Measurements from ENCODE around the gene STON2. TPM values are rescaled to one million over a fixed set of nuclear protein-coding genes. Genes with fewer than 3 reads are reported as not detected.

STON2 gene
- total RNA-seq, 1 experiment from 2014 or later: 0.36 TPM

DNA sequence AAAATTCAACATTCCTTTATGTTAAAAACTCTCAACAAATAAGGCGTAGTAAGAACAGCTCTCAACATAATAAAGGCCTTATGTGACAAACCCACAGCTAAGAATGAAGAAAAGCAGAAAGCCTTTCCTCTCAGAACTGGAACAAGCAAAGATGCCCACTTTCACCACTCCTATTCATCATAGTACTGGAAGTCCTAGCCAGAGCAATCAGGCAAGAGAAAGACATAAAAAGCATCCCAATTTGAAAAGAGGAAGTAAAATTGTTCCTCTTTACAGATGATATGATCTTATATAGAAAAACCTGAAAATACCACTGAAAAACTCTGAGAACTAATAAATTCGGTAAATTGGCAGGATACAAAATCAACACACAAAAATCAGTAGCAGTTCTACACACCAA, 52.1 kb downstream of the STON2 start:
- CTCF ChIA-PET: no interaction called here

GRCh38 chr14:81345781-81346180, 54.3 kb downstream of the STON2 start:
- Histone ChIP-seq H3K27ac (ENCODE audit: low read length) (no peak overlapping the region), H3K9me3 (ENCODE audit: control insufficient read depth, insufficient read depth, low read depth, low read length) (no peaks in the 10 kb centered on the region), H3K4me1 (ENCODE audit: control insufficient read depth, insufficient read depth, low read length) (no peaks in the 10 kb centered on the region), H3K36me3 (ENCODE audit: control insufficient read depth, insufficient read depth, low read length) (no peaks in the 10 kb centered on the region), H3K4me3 (ENCODE audit: low read depth in 2 of 2, low read length in 2 of 2) (no peak overlapping the region), H3K27me3 (ENCODE audit: control insufficient read depth, insufficient read depth, low read length) (no peaks in the 10 kb centered on the region)
- ATAC-seq (no peak), DNase-seq (ENCODE audit: low read depth, low spot score) (no peak)
- ChIA-PET POLR2A (no interaction called here), CTCF (no interaction called here)
- no peak for TF ChIP-seq SIN3A (IDR thresholded peaks at IDR 0.05; ENCODE audit: borderline replicate concordance, insufficient read depth, low read depth, low read length)
- no peak for TF ChIP-seq CTCF (IDR thresholded peaks at IDR 0.05)
- TF ChIP-seq, protein P1, sequence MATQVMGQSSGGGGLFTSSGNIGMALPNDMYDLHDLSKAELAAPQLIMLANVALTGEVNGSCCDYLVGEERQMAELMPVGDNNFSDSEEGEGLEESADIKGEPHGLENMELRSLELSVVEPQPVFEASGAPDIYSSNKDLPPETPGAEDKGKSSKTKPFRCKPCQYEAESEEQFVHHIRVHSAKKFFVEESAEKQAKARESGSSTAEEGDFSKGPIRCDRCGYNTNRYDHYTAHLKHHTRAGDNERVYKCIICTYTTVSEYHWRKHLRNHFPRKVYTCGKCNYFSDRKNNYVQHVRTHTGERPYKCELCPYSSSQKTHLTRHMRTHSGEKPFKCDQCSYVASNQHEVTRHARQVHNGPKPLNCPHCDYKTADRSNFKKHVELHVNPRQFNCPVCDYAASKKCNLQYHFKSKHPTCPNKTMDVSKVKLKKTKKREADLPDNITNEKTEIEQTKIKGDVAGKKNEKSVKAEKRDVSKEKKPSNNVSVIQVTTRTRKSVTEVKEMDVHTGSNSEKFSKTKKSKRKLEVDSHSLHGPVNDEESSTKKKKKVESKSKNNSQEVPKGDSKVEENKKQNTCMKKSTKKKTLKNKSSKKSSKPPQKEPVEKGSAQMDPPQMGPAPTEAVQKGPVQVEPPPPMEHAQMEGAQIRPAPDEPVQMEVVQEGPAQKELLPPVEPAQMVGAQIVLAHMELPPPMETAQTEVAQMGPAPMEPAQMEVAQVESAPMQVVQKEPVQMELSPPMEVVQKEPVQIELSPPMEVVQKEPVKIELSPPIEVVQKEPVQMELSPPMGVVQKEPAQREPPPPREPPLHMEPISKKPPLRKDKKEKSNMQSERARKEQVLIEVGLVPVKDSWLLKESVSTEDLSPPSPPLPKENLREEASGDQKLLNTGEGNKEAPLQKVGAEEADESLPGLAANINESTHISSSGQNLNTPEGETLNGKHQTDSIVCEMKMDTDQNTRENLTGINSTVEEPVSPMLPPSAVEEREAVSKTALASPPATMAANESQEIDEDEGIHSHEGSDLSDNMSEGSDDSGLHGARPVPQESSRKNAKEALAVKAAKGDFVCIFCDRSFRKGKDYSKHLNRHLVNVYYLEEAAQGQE (IDR thresholded peaks at IDR 0.05; ENCODE audit: insufficient read depth in 1 of 2, low read depth in 2 of 2, low read length in 1 of 2): no peak
- no peak for TF ChIP-seq TCF7L2 (IDR thresholded peaks at IDR 0.05; ENCODE audit: low read depth, low read length)
- TF ChIP-seq POLR2AphosphoS5 (IDR thresholded peaks at IDR 0.05; ENCODE audit: low read depth, low read length): no peak
- intact Hi-C loops (cut with micrococcal nuclease; ENCODE audit: unreplicated experiment): no loop called here
- no TSS peak for BruUV-seq (replicated peaks)
- in situ Hi-C loops (cut with HindIII; ENCODE audit: low pct_unique_long_range_greater_than_20kb, low sequenced_read_pairs): no loop called here

More for the DNA sequence above, 52.1 kb downstream of the STON2 start:
- intact Hi-C loops (cut with micrococcal nuclease; ENCODE audit: unreplicated experiment) (no loop called here), in situ Hi-C loops (cut with HindIII; ENCODE audit: low pct_unique_long_range_greater_than_20kb, low sequenced_read_pairs) (no loop called here)
- Histone ChIP-seq H3K4me3 (ENCODE audit: low read depth in 2 of 2, low read length in 2 of 2) (no peak overlapping the region), H3K36me3 (ENCODE audit: control insufficient read depth, insufficient read depth, low read length) (no peaks in the 10 kb centered on the region), H3K27ac (ENCODE audit: low read length) (no peak overlapping the region), H3K9me3 (ENCODE audit: control insufficient read depth, insufficient read depth, low read depth, low read length) (no peaks in the 10 kb centered on the region), H3K4me1 (ENCODE audit: control insufficient read depth, insufficient read depth, low read length) (no peaks in the 10 kb centered on the region), H3K27me3 (ENCODE audit: control insufficient read depth, insufficient read depth, low read length) (no peaks in the 10 kb centered on the region)
- TF ChIP-seq TCF7L2 (IDR thresholded peaks at IDR 0.05; ENCODE audit: low read depth, low read length) (no peak), SIN3A (IDR thresholded peaks at IDR 0.05; ENCODE audit: borderline replicate concordance, insufficient read depth, low read depth, low read length) (no peak), CTCF (IDR thresholded peaks at IDR 0.05) (no peak), POLR2AphosphoS5 (IDR thresholded peaks at IDR 0.05; ENCODE audit: low read depth, low read length) (no peak)
- TF ChIP-seq, protein P1 (IDR thresholded peaks at IDR 0.05; ENCODE audit: insufficient read depth in 1 of 2, low read depth in 2 of 2, low read length in 1 of 2): no peak
- POLR2A ChIA-PET: no interaction called here
- BruUV-seq (replicated peaks): no TSS peak
- DNase-seq (ENCODE audit: low read depth, low spot score) (no peak), ATAC-seq (no peak)
